GM23338 (cell line): ENCODE data around the gene JPH3. TPM values are rescaled to one million over a fixed set of nuclear protein-coding genes. Genes with fewer than 3 reads are reported as not detected.

ENCODE experiments used
- ATAC-seq: fragments of 200-7000 bp; cut with Tn5 transposase; 3 replicates; pipeline ENCODE4 v1.9.1; 2020
- DNase-seq: peaks from one replicate; pipeline ENCODE4 v3.0.0-alpha.2; 2015; ENCODE audit warnings: low spot score
- H2AFZ ChIP-seq: fragments of 200-600 bp; sonication (generic); 2 replicates; pipeline ENCODE4 v1.8.0; 2016; ENCODE audit warnings: antibody characterized with exemption, mild to moderate bottlenecking, moderate library complexity
- H3F3A ChIP-seq: fragments of 200-600 bp; sonication (generic); replicated peaks from 2 replicates; pipeline ENCODE4 v1.8.0; 2017; ENCODE audit warnings: antibody characterized with exemption, mixed run types, low read depth
- H3K27ac ChIP-seq: fragments of 200-600 bp; sonication (generic); 2 replicates; pipeline ENCODE4 v1.6.1; 2016; ENCODE audit warnings: low read depth
- H3K27me3 ChIP-seq: fragments of 200-600 bp; sonication (generic); 2 replicates; pipeline ENCODE4 v1.8.0; 2016; ENCODE audit warnings: mild to moderate bottlenecking, mixed run types, moderate library complexity; ENCODE audit not compliant: insufficient read depth
- H3K36me3 ChIP-seq: fragments of 200-600 bp; sonication (generic); 2 replicates; pipeline ENCODE4 v1.8.0; 2016; ENCODE audit warnings: mild to moderate bottlenecking; ENCODE audit not compliant: insufficient read depth
- H3K4me1 ChIP-seq: fragments of 200-600 bp; sonication (generic); 2 replicates; pipeline ENCODE4 v1.8.0; 2016; ENCODE audit warnings: mild to moderate bottlenecking, moderate library complexity; ENCODE audit not compliant: insufficient read depth
- H3K4me2 ChIP-seq: fragments of 200-600 bp; sonication (generic); 2 replicates; pipeline ENCODE4 v1.7.1; 2017; ENCODE audit warnings: mixed run types
- H3K4me3 ChIP-seq: fragments of 200-600 bp; sonication (generic); 2 replicates; pipeline ENCODE4 v1.6.1; 2016; ENCODE audit warnings: mixed run types
- H3K79me2 ChIP-seq: fragments of 200-600 bp; sonication (generic); replicated peaks from 2 replicates; pipeline ENCODE4 v1.8.0; 2017; ENCODE audit warnings: mild to moderate bottlenecking; ENCODE audit not compliant: insufficient read depth
- H3K9me2 ChIP-seq: fragments of 200-600 bp; sonication (generic); 2 replicates; pipeline ENCODE4 v1.8.0; 2017; ENCODE audit not compliant: insufficient read depth
- H4K20me1 ChIP-seq: fragments of 200-600 bp; sonication (generic); replicated peaks from 2 replicates; pipeline ENCODE4 v1.8.0; 2017; ENCODE audit warnings: mild to moderate bottlenecking; ENCODE audit not compliant: insufficient read depth
- H3K27ac Mint-ChIP-seq: 2 replicates; pipeline ENCODE4 v1.8.0; 2020; ENCODE audit warnings: inconsistent platforms, mild to moderate bottlenecking, moderate library complexity, mixed read lengths
- H3K27me3 Mint-ChIP-seq: 3 replicates; pipeline ENCODE4 v1.8.0; 2022; ENCODE audit warnings: low read depth, mild to moderate bottlenecking, moderate library complexity, mixed read lengths, inconsistent platforms; ENCODE audit not compliant: insufficient read depth, poor library complexity
- H3K36me3 Mint-ChIP-seq: 3 replicates; pipeline ENCODE4 v1.8.0; 2021; ENCODE audit warnings: low read depth, mild to moderate bottlenecking, inconsistent platforms, moderate library complexity, mixed read lengths
- H3K4me1 Mint-ChIP-seq: 3 replicates; pipeline ENCODE4 v1.8.0; 2020; ENCODE audit warnings: mild to moderate bottlenecking, inconsistent platforms, mixed read lengths
- H3K4me3 Mint-ChIP-seq: 3 replicates; pipeline ENCODE4 v1.8.0; 2021; ENCODE audit warnings: moderate library complexity, mild to moderate bottlenecking, inconsistent platforms, mixed read lengths
- H3K9me3 Mint-ChIP-seq: 3 replicates; pipeline ENCODE4 v1.8.0; 2020; ENCODE audit warnings: moderate library complexity, mild to moderate bottlenecking, inconsistent platforms, mixed read lengths
- EZH2 ChIP-seq: fragments of 200-600 bp; sonication (generic); IDR thresholded peaks from one replicate; pipeline ENCODE4 v1.8.0; 2017; ENCODE audit warnings: antibody characterized with exemption, mild to moderate bottlenecking, low read depth; ENCODE audit not compliant: unreplicated experiment
- JUNB ChIP-seq: IDR thresholded peaks from one replicate; pipeline ENCODE4 v1.6.1; 2016; ENCODE audit warnings: antibody characterized with exemption; ENCODE audit not compliant: unreplicated experiment
- STAT1 ChIP-seq: IDR thresholded peaks from one replicate; pipeline ENCODE4 v1.6.1; 2016; ENCODE audit warnings: antibody characterized with exemption; ENCODE audit not compliant: unreplicated experiment
- ZNF114 ChIP-seq: fragments of 250-450 bp; sonication (Bioruptor Pico); IDR thresholded peaks from 2 replicates; pipeline ENCODE4 v1.5.0; 2020; ENCODE audit warnings: mild to moderate bottlenecking, moderate library complexity
- polyA plus RNA-seq: library from polyadenylated mRNA; unstranded; fragments of >200 nt; fragmentation: Nextera tagmentation; extraction: Ambion mirVana; gene quantifications from 2 replicates; pipeline ENCODE4 v1.2.1, GENCODE V29; 2016
- total RNA-seq: library from RNA; depleted of rRNA; stranded (reverse); fragments of >200 nt; shearing (Covaris generic); gene quantifications from 2 replicates; pipeline ENCODE4 v1.2.3, GENCODE V29; 2014
- TF ChIP-seq, protein P1 (sequence below): IDR thresholded peaks from 2 replicates; pipeline ENCODE4 v1.6.1; 2016; ENCODE audit warnings: antibody characterized with exemption
- TF ChIP-seq, protein P2 (sequence below), 2 experiments: fragments of 200-600 bp in 1 of 2; sonication (generic) in 1 of 2; conservative IDR thresholded peaks; 2 replicates each; pipeline versions ENCODE4 v1.5.1 to v1.6.1; 2016 to 2017; ENCODE audit warnings: antibody characterized with exemption in 2 of 2, low read depth in 2 of 2, mild to moderate bottlenecking in 2 of 2, moderate library complexity in 1 of 2
- TF ChIP-seq, protein P3 (sequence below): IDR thresholded peaks from one replicate; pipeline ENCODE4 v1.6.1; 2018; ENCODE audit warnings: antibody characterized with exemption; ENCODE audit not compliant: unreplicated experiment

Gene JPH3
- total and polyA plus RNA-seq, 2 experiments from 2014 or later: 8.4 to 38.3 TPM

DNA sequence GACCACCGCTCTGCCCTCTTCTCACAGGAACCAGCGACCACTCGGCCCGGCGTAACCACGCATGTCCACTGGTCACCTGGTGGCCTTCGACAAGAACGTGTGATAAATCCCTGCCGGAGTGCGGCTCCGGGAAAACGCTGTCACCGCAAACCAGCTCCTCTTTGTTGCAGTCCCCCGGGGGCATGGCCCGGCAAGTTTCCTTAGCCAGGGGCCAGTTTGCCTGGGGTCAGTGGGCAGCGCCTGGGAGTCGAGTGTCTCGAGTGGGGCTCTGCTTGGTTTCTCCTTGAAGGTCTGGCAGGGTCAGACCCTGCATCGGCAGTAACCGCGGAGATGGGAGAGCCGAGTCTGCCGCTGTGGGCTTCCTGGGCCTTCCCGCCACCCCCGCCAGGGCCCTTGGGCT lies 52.5 kb downstream of the JPH3 start:
- Histone ChIP-seq H3K27ac (no peak overlapping the region), H3K4me2 (no peak overlapping the region), H3K36me3 (no peaks in the 10 kb centered on the region), H4K20me1 (no peaks in the 10 kb centered on the region; the same call in 1 of the 2 replicates), H3K9me2 (no peaks in the 10 kb centered on the region), H3F3A (no peaks in the 10 kb centered on the region), H3K79me2 (no peaks in the 10 kb centered on the region), H3K4me3 (no peak overlapping the region), H3K4me1 (peaks cover 13% of the 10 kb centered on the region), H3K27me3 (no peaks in the 10 kb centered on the region), H2AFZ (no peak overlapping the region)
- Mint-ChIP-seq H3K27me3 (peaks cover 8% of the 10 kb centered on the region), H3K27ac (no peak overlapping the region), H3K4me1 (peaks cover 22% of the 10 kb centered on the region), H3K36me3 (no peaks in the 10 kb centered on the region; the same call in 1 of the 3 replicates), H3K9me3 (no peaks in the 10 kb centered on the region; the same call in 2 of the 3 replicates), H3K4me3 (no peak overlapping the region)
- no peak for DNase-seq
- no peak for TF ChIP-seq EZH2
- TF ChIP-seq JUNB: no peak
- TF ChIP-seq ZNF114 (CRISPR knock-in tag): no peak
- ATAC-seq: no peak

DNA sequence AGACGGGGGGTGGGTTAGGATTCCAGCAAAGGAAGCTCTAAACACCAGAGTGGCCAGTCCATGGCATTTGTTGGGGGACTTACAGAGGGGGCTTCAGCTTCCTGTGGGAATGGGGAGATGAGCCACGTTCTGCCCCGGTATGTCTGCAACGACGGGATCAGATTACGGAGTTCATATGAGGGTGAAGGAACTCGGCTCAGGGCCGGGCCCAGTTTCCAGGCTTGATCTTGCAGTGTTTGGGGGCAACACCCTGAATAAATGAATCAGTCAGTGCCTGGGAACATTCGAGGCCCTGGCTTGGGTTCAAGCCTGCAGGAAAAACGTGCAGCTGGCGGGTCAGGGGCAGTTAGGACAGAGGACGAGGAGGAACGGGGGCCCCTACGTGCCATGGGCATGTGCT lies 54.0 kb downstream of the JPH3 start:
- ATAC-seq (no peak), DNase-seq (no peak)
- no peak overlapping the region for H3K4me3 ChIP-seq
- H3K27ac Mint-ChIP-seq: no peak overlapping the region
- H3K36me3 ChIP-seq: no peaks in the 10 kb centered on the region
- TF ChIP-seq EZH2: no peak
- TF ChIP-seq, protein P1, sequence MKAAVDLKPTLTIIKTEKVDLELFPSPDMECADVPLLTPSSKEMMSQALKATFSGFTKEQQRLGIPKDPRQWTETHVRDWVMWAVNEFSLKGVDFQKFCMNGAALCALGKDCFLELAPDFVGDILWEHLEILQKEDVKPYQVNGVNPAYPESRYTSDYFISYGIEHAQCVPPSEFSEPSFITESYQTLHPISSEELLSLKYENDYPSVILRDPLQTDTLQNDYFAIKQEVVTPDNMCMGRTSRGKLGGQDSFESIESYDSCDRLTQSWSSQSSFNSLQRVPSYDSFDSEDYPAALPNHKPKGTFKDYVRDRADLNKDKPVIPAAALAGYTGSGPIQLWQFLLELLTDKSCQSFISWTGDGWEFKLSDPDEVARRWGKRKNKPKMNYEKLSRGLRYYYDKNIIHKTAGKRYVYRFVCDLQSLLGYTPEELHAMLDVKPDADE: no peak
- TF ChIP-seq, protein P2, sequence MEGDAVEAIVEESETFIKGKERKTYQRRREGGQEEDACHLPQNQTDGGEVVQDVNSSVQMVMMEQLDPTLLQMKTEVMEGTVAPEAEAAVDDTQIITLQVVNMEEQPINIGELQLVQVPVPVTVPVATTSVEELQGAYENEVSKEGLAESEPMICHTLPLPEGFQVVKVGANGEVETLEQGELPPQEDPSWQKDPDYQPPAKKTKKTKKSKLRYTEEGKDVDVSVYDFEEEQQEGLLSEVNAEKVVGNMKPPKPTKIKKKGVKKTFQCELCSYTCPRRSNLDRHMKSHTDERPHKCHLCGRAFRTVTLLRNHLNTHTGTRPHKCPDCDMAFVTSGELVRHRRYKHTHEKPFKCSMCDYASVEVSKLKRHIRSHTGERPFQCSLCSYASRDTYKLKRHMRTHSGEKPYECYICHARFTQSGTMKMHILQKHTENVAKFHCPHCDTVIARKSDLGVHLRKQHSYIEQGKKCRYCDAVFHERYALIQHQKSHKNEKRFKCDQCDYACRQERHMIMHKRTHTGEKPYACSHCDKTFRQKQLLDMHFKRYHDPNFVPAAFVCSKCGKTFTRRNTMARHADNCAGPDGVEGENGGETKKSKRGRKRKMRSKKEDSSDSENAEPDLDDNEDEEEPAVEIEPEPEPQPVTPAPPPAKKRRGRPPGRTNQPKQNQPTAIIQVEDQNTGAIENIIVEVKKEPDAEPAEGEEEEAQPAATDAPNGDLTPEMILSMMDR (conservative IDR thresholded peaks at IDR 0.05; ENCODE audit: low read depth in 2 of 2): no peak
- TF ChIP-seq, protein P3, sequence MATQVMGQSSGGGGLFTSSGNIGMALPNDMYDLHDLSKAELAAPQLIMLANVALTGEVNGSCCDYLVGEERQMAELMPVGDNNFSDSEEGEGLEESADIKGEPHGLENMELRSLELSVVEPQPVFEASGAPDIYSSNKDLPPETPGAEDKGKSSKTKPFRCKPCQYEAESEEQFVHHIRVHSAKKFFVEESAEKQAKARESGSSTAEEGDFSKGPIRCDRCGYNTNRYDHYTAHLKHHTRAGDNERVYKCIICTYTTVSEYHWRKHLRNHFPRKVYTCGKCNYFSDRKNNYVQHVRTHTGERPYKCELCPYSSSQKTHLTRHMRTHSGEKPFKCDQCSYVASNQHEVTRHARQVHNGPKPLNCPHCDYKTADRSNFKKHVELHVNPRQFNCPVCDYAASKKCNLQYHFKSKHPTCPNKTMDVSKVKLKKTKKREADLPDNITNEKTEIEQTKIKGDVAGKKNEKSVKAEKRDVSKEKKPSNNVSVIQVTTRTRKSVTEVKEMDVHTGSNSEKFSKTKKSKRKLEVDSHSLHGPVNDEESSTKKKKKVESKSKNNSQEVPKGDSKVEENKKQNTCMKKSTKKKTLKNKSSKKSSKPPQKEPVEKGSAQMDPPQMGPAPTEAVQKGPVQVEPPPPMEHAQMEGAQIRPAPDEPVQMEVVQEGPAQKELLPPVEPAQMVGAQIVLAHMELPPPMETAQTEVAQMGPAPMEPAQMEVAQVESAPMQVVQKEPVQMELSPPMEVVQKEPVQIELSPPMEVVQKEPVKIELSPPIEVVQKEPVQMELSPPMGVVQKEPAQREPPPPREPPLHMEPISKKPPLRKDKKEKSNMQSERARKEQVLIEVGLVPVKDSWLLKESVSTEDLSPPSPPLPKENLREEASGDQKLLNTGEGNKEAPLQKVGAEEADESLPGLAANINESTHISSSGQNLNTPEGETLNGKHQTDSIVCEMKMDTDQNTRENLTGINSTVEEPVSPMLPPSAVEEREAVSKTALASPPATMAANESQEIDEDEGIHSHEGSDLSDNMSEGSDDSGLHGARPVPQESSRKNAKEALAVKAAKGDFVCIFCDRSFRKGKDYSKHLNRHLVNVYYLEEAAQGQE: no peak
- no peak for TF ChIP-seq STAT1
- H3K4me2 ChIP-seq: no peak overlapping the region
- no peak overlapping the region for H3K4me3 Mint-ChIP-seq
- H3K79me2 ChIP-seq: no peaks in the 10 kb centered on the region
- peaks cover 26% of the 10 kb centered on the region for H3K4me1 Mint-ChIP-seq
- H3K27me3 ChIP-seq: no peaks in the 10 kb centered on the region
- peaks cover 13% of the 10 kb centered on the region for H3K4me1 ChIP-seq
- H3K27me3 Mint-ChIP-seq: peaks cover 8% of the 10 kb centered on the region
- H3F3A ChIP-seq: no peaks in the 10 kb centered on the region
- H4K20me1 ChIP-seq: peaks cover 3% of the 10 kb centered on the region; the same call in 1 of the 2 replicates
- H3K9me2 ChIP-seq: no peaks in the 10 kb centered on the region
- H3K9me3 Mint-ChIP-seq: no peaks in the 10 kb centered on the region; the same call in 2 of the 3 replicates
- H3K27ac ChIP-seq: no peak overlapping the region
- H3K36me3 Mint-ChIP-seq: no peaks in the 10 kb centered on the region; the same call in 1 of the 3 replicates
- no peak overlapping the region for H2AFZ ChIP-seq
